SU-DHL-6 (cell line): ENCODE data around the gene ZDHHC19.

ENCODE experiments used
- CTCF ChIP-seq: fragments of 200-600 bp; sonication (generic); IDR thresholded peaks from one replicate; pipeline ENCODE4 v1.5.1; 2017; ENCODE audit warnings: antibody characterized with exemption, mild to moderate bottlenecking, low read length, moderate library complexity; ENCODE audit not compliant: insufficient read depth, poor library complexity, severe bottlenecking
- EZH2phosphoT487 ChIP-seq: fragments of 200-600 bp; sonication (generic), shearing (Covaris generic); conservative IDR thresholded peaks from 2 replicates; pipeline ENCODE4 v1.6.1; 2018; ENCODE audit warnings: mild to moderate bottlenecking, antibody characterized with exemption, low read length, moderate library complexity, mixed read lengths

GRCh38 chr3:196159952-196160804 is 51.0 kb downstream of the ZDHHC19 start:
- TF ChIP-seq CTCF (no peak), EZH2phosphoT487 (no peak)
